Naive B cell (primary cell): Measurements from ENCODE around the gene VMAC. TPM values are rescaled to one million over a fixed set of nuclear protein-coding genes. Genes with fewer than 3 reads are reported as not detected.
A peak's percentile ranks its signal among the peaks of the same experiment; 100 is the strongest.

Experiments used
- ATAC-seq, 2 donors: fragments of 150-1000 bp; cut with Tn5 transposase; 2 replicates each; pipeline ENCODE4 v1.10.0; 2021; ENCODE audit warnings: low read depth in 2 of 2, mild to moderate bottlenecking in 2 of 2, moderate library complexity in 2 of 2
- DNase-seq: peaks from one replicate; pipeline ENCODE4 v3.0.0; 2022
- H3K27ac Mint-ChIP-seq, 6 donors: one replicate each; pipeline ENCODE4 v1.8.0; 2020 to 2022; ENCODE audit warnings: mild to moderate bottlenecking in 6 of 6, mixed read lengths in 6 of 6, moderate library complexity in 5 of 6, inconsistent platforms in 2 of 6
- H3K27me3 Mint-ChIP-seq, 3 donors: one replicate each; pipeline ENCODE4 v1.8.0; 2021 to 2022; ENCODE audit warnings: mixed read lengths in 3 of 3, mild to moderate bottlenecking in 1 of 3
- H3K36me3 Mint-ChIP-seq, 2 donors: one replicate each; pipeline ENCODE4 v1.8.0; 2020 to 2022; ENCODE audit warnings: mixed read lengths in 2 of 2, inconsistent platforms in 1 of 2, mild to moderate bottlenecking in 1 of 2
- H3K4me1 Mint-ChIP-seq, 3 donors: one replicate each; pipeline ENCODE4 v1.8.0; 2020 to 2022; ENCODE audit warnings: mixed read lengths in 3 of 3, inconsistent platforms in 1 of 3, mild to moderate bottlenecking in 1 of 3, moderate library complexity in 1 of 3
- H3K4me3 Mint-ChIP-seq, 8 donors: one replicate each; pipeline ENCODE4 v1.8.0; 2020 to 2022; ENCODE audit warnings: mild to moderate bottlenecking in 8 of 8, mixed read lengths in 8 of 8, moderate library complexity in 8 of 8, inconsistent platforms in 2 of 8
- H3K9me3 Mint-ChIP-seq, 7 donors: one replicate each; pipeline ENCODE4 v1.8.0; 2020 to 2022; ENCODE audit warnings: mixed read lengths in 7 of 7, mild to moderate bottlenecking in 5 of 7, inconsistent platforms in 2 of 7, moderate library complexity in 1 of 7
- polyA plus RNA-seq, 6 donors: library from polyadenylated mRNA; unstranded; fragments of 300-500 nt; fragmentation: Illumina TruSeq; gene quantifications; one replicate each; pipeline ENCODE4 v1.2.3, GENCODE V29; 2021; ENCODE audit warnings: low read depth in 6 of 6

VMAC gene
- polyA plus RNA-seq, 6 donors from 2014 or later: 5.1 to 6.8 (median 5.9) TPM

- Mint-ChIP-seq H3K36me3 (peaks cover 0 to 13% of the 10 kb centered on the region in 2 donors), H3K9me3 (no peaks in the 10 kb centered on the region), H3K27ac (peak overlapping the region in 2 of 6 donors; percentile 74 to 79), H3K4me3 (no peak overlapping the region), H3K4me1 (peaks cover 0 to 9% (median 3%) of the 10 kb centered on the region in 3 donors), H3K27me3 (no peaks in the 10 kb centered on the region)
- ATAC-seq (no peak), DNase-seq (no peak)
Measured at GRCh38 chr19:5933391-5934068, 28.9 kb downstream of the VMAC start.

GRCh38 chr19:5934069-5934401, 29.4 kb downstream of the VMAC start:
- H3K36me3 Mint-ChIP-seq: peaks cover 0 to 9% of the 10 kb centered on the region in 2 donors
- DNase-seq (no peak), ATAC-seq (no peak)
- no peak overlapping the region for H3K4me3 Mint-ChIP-seq
- H3K27me3 Mint-ChIP-seq: no peaks in the 10 kb centered on the region
- peaks cover 0 to 9% (median 3%) of the 10 kb centered on the region in 3 donors for H3K4me1 Mint-ChIP-seq
- H3K9me3 Mint-ChIP-seq: no peaks in the 10 kb centered on the region
- no peak overlapping the region for H3K27ac Mint-ChIP-seq

GRCh38 chr19:5934774-5935472, 30.3 kb downstream of the VMAC start:
- Mint-ChIP-seq H3K4me3 (no peak overlapping the region), H3K4me1 (peaks cover 0 to 9% (median 3%) of the 10 kb centered on the region in 3 donors), H3K27me3 (no peaks in the 10 kb centered on the region), H3K9me3 (no peaks in the 10 kb centered on the region), H3K36me3 (peaks cover 0 to 9% of the 10 kb centered on the region in 2 donors), H3K27ac (no peak overlapping the region)
- ATAC-seq (no peak), DNase-seq (no peak)

- H3K9me3 Mint-ChIP-seq: no peaks in the 10 kb centered on the region
- H3K27me3 Mint-ChIP-seq: no peaks in the 10 kb centered on the region
- peak overlapping the region in 1 of 8 donors; percentile 25 for H3K4me3 Mint-ChIP-seq
- peaks cover 0 to 9% of the 10 kb centered on the region in 2 donors for H3K36me3 Mint-ChIP-seq
- H3K27ac Mint-ChIP-seq: peak overlapping the region in 3 of 6 donors; percentile 37 to 63 (median 41)
- ATAC-seq (no peak), DNase-seq (no peak)
- H3K4me1 Mint-ChIP-seq: peaks cover 0 to 9% (median 3%) of the 10 kb centered on the region in 3 donors
Measured at GRCh38 chr19:5935473-5936291, 31.0 kb downstream of the VMAC start.

- no peak overlapping the region for H3K4me3 Mint-ChIP-seq
- H3K36me3 Mint-ChIP-seq: peaks cover 0 to 9% of the 10 kb centered on the region in 2 donors
- peak overlapping the region in 1 of 6 donors; percentile 41 for H3K27ac Mint-ChIP-seq
- DNase-seq (no peak), ATAC-seq (no peak)
- H3K9me3 Mint-ChIP-seq: no peaks in the 10 kb centered on the region
- no peaks in the 10 kb centered on the region for H3K27me3 Mint-ChIP-seq
- H3K4me1 Mint-ChIP-seq: peaks cover 0 to 8% (median 3%) of the 10 kb centered on the region in 3 donors
Measured at GRCh38 chr19:5936292-5936592, 31.6 kb downstream of the VMAC start.

- H3K27ac Mint-ChIP-seq: peak overlapping the region in 2 of 6 donors; percentile 42 to 52
- H3K4me1 Mint-ChIP-seq: peaks cover 0 to 5% (median 3%) of the 10 kb centered on the region in 3 donors
- DNase-seq (no peak), ATAC-seq (no peak)
- H3K36me3 Mint-ChIP-seq: peaks cover 0 to 9% of the 10 kb centered on the region in 2 donors
- peak overlapping the region in 1 of 8 donors; percentile 39 for H3K4me3 Mint-ChIP-seq
- no peaks in the 10 kb centered on the region for H3K27me3 Mint-ChIP-seq
- no peaks in the 10 kb centered on the region for H3K9me3 Mint-ChIP-seq
Measured at GRCh38 chr19:5937550-5937949, 32.9 kb downstream of the VMAC start.

GRCh38 chr19:5940260-5941208, 35.9 kb downstream of the VMAC start:
- Mint-ChIP-seq H3K4me3 (no peak overlapping the region), H3K27ac (peak overlapping the region in 3 of 6 donors; percentile 51 to 76 (median 61)), H3K9me3 (no peaks in the 10 kb centered on the region), H3K4me1 (peaks cover 11 to 17% (median 13%) of the 10 kb centered on the region in 3 donors), H3K27me3 (no peaks in the 10 kb centered on the region), H3K36me3 (peaks cover 0 to 9% of the 10 kb centered on the region in 2 donors)
- ATAC-seq (no peak), DNase-seq (no peak)

- Mint-ChIP-seq H3K27ac (peak overlapping the region in 1 of 6 donors; percentile 51), H3K36me3 (no peaks in the 10 kb centered on the region)
Measured at GRCh38 chr19:5941673-5942072, 37.0 kb downstream of the VMAC start.

GRCh38 chr19:5943045-5943444, 38.4 kb downstream of the VMAC start:
- Mint-ChIP-seq H3K36me3 (no peaks in the 10 kb centered on the region), H3K27ac (no peak overlapping the region)
- ATAC-seq: no peak

More at GRCh38 chr19:5941673-5942072, 37.0 kb downstream of the VMAC start:
- peaks cover 18 to 25% (median 20%) of the 10 kb centered on the region in 3 donors for H3K4me1 Mint-ChIP-seq
- no peak for DNase-seq
- ATAC-seq: no peak
- H3K9me3 Mint-ChIP-seq: no peaks in the 10 kb centered on the region
- H3K4me3 Mint-ChIP-seq: peak overlapping the region in 1 of 8 donors; percentile 41
- H3K27me3 Mint-ChIP-seq: no peaks in the 10 kb centered on the region

GRCh38 chr19:5943623-5944022, 39.0 kb downstream of the VMAC start:
- no peaks in the 10 kb centered on the region for H3K9me3 Mint-ChIP-seq
- no peak overlapping the region for H3K4me3 Mint-ChIP-seq
- H3K36me3 Mint-ChIP-seq: no peaks in the 10 kb centered on the region
- H3K4me1 Mint-ChIP-seq: peaks cover 21 to 34% (median 27%) of the 10 kb centered on the region in 3 donors
- no peak overlapping the region for H3K27ac Mint-ChIP-seq
- no peaks in the 10 kb centered on the region for H3K27me3 Mint-ChIP-seq
- ATAC-seq (no peak), DNase-seq (no peak)

More at GRCh38 chr19:5943045-5943444, 38.4 kb downstream of the VMAC start:
- Mint-ChIP-seq H3K4me1 (peaks cover 21 to 31% (median 24%) of the 10 kb centered on the region in 3 donors), H3K27me3 (no peaks in the 10 kb centered on the region), H3K4me3 (no peak overlapping the region), H3K9me3 (no peaks in the 10 kb centered on the region)
- DNase-seq: no peak

GRCh38 chr19:5947435-5947834, 42.8 kb downstream of the VMAC start:
- no peak for DNase-seq
- H3K27me3 Mint-ChIP-seq: no peaks in the 10 kb centered on the region
- H3K4me1 Mint-ChIP-seq: peaks cover 45 to 67% (median 64%) of the 10 kb centered on the region in 3 donors
- no peaks in the 10 kb centered on the region for H3K9me3 Mint-ChIP-seq
- no peak for ATAC-seq
- no peaks in the 10 kb centered on the region for H3K36me3 Mint-ChIP-seq
- H3K27ac Mint-ChIP-seq: no peak overlapping the region
- no peak overlapping the region for H3K4me3 Mint-ChIP-seq

GRCh38 chr19:5948752-5949564, 44.3 kb downstream of the VMAC start:
- Mint-ChIP-seq H3K27ac (peak overlapping the region in 5 of 6 donors; percentile 28 to 88 (median 70)), H3K9me3 (no peaks in the 10 kb centered on the region), H3K36me3 (peaks cover 0 to under 1% of the 10 kb centered on the region in 2 donors), H3K4me1 (peaks cover 55 to 77% (median 74%) of the 10 kb centered on the region in 3 donors), H3K4me3 (peak overlapping the region in 1 of 8 donors; percentile 44), H3K27me3 (no peaks in the 10 kb centered on the region)
- ATAC-seq (no peak), DNase-seq (no peak)
